Activated B cell treated with CpG ODN at 0.5 μM for 24 hours (primary cell): ENCODE data around the gene FBLN5. TPM values are rescaled to one million over a fixed set of nuclear protein-coding genes. Genes with fewer than 3 reads are reported as not detected.

Source experiments
- ATAC-seq: fragments of 200-7000 bp; cut with Tn5 transposase; one replicate; pipeline ENCODE4 v1.10.0; 2021; ENCODE audit warnings: low read depth, mild to moderate bottlenecking, moderate library complexity
- CTCF ChIA-PET: fragments of 350-600 bp; sonication (Branson Sonifier 250); formaldehyde crosslinking; loops from one replicate; lab custom pipeline; 2021; ENCODE audit warnings: antibody characterized with exemption; lab: Charles Lee
- POLR2A ChIA-PET: fragments of 350-600 bp; sonication (Branson Sonifier 250); formaldehyde crosslinking; loops from one replicate; lab custom pipeline; 2021; ENCODE audit warnings: antibody characterized with exemption; lab: Charles Lee
- DNase-seq: peaks from one replicate; pipeline ENCODE4 v3.0.0; 2022
- H3K27ac Mint-ChIP-seq: one replicate; pipeline ENCODE4 v1.8.0; 2020; ENCODE audit warnings: mixed read lengths
- H3K27me3 Mint-ChIP-seq: one replicate; pipeline ENCODE4 v1.8.0; 2021; ENCODE audit warnings: mixed read lengths
- H3K36me3 Mint-ChIP-seq: one replicate; pipeline ENCODE4 v1.8.0; 2021; ENCODE audit warnings: low read depth, mixed read lengths
- H3K4me1 Mint-ChIP-seq: one replicate; pipeline ENCODE4 v1.8.0; 2021; ENCODE audit warnings: mixed read lengths
- H3K4me3 Mint-ChIP-seq: one replicate; pipeline ENCODE4 v1.8.0; 2020; ENCODE audit warnings: mild to moderate bottlenecking, mixed read lengths
- H3K9me3 Mint-ChIP-seq: one replicate; pipeline ENCODE4 v1.8.0; 2020; ENCODE audit warnings: mixed read lengths
- CTCF ChIP-seq: fragments of 200-600 bp; IDR thresholded peaks from one replicate; pipeline ENCODE4 v1.8.0; 2022; ENCODE audit warnings: antibody characterized with exemption, mild to moderate bottlenecking
- intact Hi-C: fragments of 100-400 bp; cut with micrococcal nuclease; formaldehyde crosslinking; loops from one replicate; pipeline ENCODE4 v1.15.1; 2024
- total RNA-seq: library from RNA; stranded (reverse); gene quantifications from 2 replicates; pipeline ENCODE4 v1.2.3, GENCODE V29; 2022

Gene FBLN5
- total RNA-seq, 1 donor from 2014 or later, result not detected

- ATAC-seq (no peak), DNase-seq (no peak)
- Mint-ChIP-seq H3K4me1 (peaks cover 4% of the 10 kb centered on the region), H3K9me3 (no peaks in the 10 kb centered on the region), H3K27me3 (no peaks in the 10 kb centered on the region), H3K27ac (no peak overlapping the region), H3K36me3 (no peaks in the 10 kb centered on the region), H3K4me3 (no peak overlapping the region)
- TF ChIP-seq CTCF, result no peak
- intact Hi-C loops, result no loop called here
- ChIA-PET POLR2A (no interaction called here), CTCF (interaction anchor here (1.0 kb wide), 1 partner anchor 10 kb away, joined by 3 read pairs; no protein-coding TSS in a partner anchor)
These were observed 65.1 kb downstream of the FBLN5 start for GRCh38 chr14:91882369-91882768.

DNA sequence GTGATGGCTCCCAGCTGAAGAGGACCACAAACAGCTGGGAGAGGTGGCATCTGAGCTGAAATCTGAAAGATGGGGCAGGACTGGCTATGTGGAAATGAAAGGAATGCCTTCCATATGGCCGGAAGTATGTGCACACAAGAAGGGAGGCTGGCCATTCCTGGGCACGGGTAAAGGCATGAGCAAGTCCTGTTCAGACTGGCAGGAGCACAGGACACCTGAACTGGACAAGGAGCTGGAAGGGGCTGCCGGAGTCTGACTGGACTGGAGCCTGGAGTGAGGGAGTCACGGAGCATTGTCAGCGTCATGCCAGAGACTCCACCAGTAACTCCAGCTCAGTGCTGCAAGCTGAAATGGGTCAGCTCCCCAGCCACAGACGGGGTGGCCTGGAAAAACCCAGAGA lies 68.3 kb downstream of the FBLN5 start:
- ChIA-PET POLR2A (no interaction called here), CTCF (no interaction called here)
- intact Hi-C loops, result no loop called here
- no peak for DNase-seq
- TF ChIP-seq CTCF, result no peak
- Mint-ChIP-seq H3K9me3 (no peaks in the 10 kb centered on the region), H3K27ac (no peak overlapping the region), H3K4me1 (peaks cover 6% of the 10 kb centered on the region), H3K36me3 (no peaks in the 10 kb centered on the region), H3K4me3 (no peak overlapping the region), H3K27me3 (no peaks in the 10 kb centered on the region)
- ATAC-seq, result no peak

DNA sequence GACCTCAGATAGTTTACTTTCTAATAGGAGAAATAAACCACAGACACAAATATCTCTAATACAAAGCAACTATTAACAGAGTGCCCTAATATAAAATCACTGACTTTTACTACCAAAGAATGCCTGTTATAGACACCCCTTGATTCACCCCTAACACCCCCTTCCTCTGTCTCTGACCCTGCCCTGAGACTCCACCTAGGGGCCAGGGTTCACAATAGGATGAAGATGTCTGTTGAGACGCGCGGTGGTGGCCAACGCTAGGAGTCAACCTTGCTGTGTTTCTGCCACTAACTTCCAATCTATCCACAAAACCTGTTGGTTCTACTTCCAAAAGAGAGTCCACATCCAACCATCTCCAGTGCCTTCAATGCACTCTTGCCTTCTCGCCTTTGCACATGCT lies 69.2 kb downstream of the FBLN5 start:
- TF ChIP-seq CTCF, result no peak
- Mint-ChIP-seq H3K27me3 (no peaks in the 10 kb centered on the region), H3K9me3 (no peaks in the 10 kb centered on the region), H3K36me3 (no peaks in the 10 kb centered on the region), H3K4me1 (peaks cover 15% of the 10 kb centered on the region), H3K4me3 (no peak overlapping the region), H3K27ac (no peak overlapping the region)
- CTCF ChIA-PET, result no interaction called here
- DNase-seq (no peak), ATAC-seq (no peak)
- POLR2A ChIA-PET, result no interaction called here
- intact Hi-C loops, result no loop called here

DNA sequence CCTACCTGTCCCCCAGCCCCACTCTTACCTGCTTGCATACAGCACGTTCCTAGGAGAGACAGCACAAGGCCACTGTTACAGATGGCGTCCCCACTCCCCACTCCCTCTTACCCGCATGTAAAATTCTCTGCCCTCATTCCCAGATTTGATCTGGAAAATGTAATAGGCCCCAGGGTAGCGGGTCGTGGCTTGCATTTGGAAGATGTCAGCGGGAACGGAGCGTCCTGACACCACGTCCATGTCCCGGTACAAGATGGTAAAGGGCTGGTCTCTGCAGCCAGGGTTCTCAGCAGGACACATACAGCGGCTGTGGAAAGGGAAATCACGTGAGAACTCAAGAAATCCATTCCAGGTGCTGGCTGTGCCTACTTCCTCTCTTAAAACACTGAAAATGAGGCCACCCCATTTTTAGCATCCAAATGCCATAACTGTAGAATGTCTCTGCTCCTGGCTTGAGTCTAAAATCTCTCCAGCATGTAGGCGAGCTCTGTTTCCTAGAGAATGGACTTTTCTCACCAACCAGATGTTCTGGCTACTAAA lies 70.0 kb downstream of the FBLN5 start:
- no peak for TF ChIP-seq CTCF
- no peaks in the 10 kb centered on the region for H3K36me3 Mint-ChIP-seq
- no peaks in the 10 kb centered on the region for H3K9me3 Mint-ChIP-seq
- H3K27me3 Mint-ChIP-seq, result no peaks in the 10 kb centered on the region
- DNase-seq (no peak), ATAC-seq (no peak)
- H3K4me1 Mint-ChIP-seq, result peaks cover 24% of the 10 kb centered on the region
- intact Hi-C loops, result no loop called here
- no peak overlapping the region for H3K4me3 Mint-ChIP-seq
- ChIA-PET POLR2A (no interaction called here), CTCF (interaction anchor here (1.9 kb wide), 1 partner anchor 13 kb away, joined by 5 read pairs; no protein-coding TSS in a partner anchor)
- no peak overlapping the region for H3K27ac Mint-ChIP-seq

DNA sequence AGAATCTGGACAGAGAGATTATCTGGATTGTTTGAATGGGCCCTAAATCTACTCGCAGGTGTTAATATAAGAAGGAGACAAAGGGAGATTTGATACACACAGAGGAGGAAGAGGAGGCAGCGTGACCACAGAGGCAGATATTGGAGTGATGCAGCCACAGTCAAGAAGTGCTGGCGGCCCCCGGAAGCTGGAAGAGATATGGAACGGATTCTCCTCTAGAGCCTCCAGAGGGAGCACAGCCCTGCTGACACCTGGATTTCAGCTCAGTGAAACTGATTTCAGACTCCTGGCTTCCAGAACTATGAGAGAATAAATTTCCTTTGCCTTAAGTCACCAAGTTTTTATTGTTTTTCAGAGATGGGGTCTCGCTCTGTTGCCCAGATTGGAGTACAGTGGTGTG lies 71.0 kb downstream of the FBLN5 start:
- DNase-seq (no peak), ATAC-seq (no peak)
- H3K27me3 Mint-ChIP-seq, result no peaks in the 10 kb centered on the region
- H3K4me3 Mint-ChIP-seq, result no peak overlapping the region
- no peak overlapping the region for H3K27ac Mint-ChIP-seq
- CTCF ChIA-PET, result interaction anchor here (1.9 kb wide), 1 partner anchor 14 kb away, joined by 5 read pairs; no protein-coding TSS in a partner anchor
- no peak for TF ChIP-seq CTCF
- H3K9me3 Mint-ChIP-seq, result no peaks in the 10 kb centered on the region
- peaks cover 33% of the 10 kb centered on the region for H3K4me1 Mint-ChIP-seq
- no peaks in the 10 kb centered on the region for H3K36me3 Mint-ChIP-seq
- intact Hi-C loops, result no loop called here
- POLR2A ChIA-PET, result no interaction called here
